Smooth muscle cell (in vitro differentiated cells): ENCODE measurements around the gene OTULIN. TPM values are rescaled to one million over a fixed set of nuclear protein-coding genes. Genes with fewer than 3 reads are reported as not detected.

ENCODE experiments used
- DNase-seq: peaks from one replicate; lab custom pipeline; 2025; ENCODE audit not compliant: unreplicated experiment; lab: John Stamatoyannopoulos, UW
- H2AFZ ChIP-seq: fragments of 200-600 bp; sonication (generic); 2 replicates; pipeline ENCODE4 v1.6.0; 2016; ENCODE audit warnings: antibody characterized with exemption, low read depth, mild to moderate bottlenecking
- H3F3A ChIP-seq: fragments of 200-600 bp; sonication (generic); 2 replicates; pipeline ENCODE4 v1.6.0; 2017; ENCODE audit warnings: antibody characterized with exemption, low read depth
- H3K27ac ChIP-seq: fragments of 200-600 bp; sonication (generic); 2 replicates; pipeline ENCODE4 v1.5.1; 2016; ENCODE audit warnings: low read depth, mild to moderate bottlenecking
- H3K27me3 ChIP-seq: fragments of 200-600 bp; sonication (generic); 2 replicates; pipeline ENCODE4 v1.6.1; 2016; ENCODE audit warnings: low read depth, mild to moderate bottlenecking
- H3K36me3 ChIP-seq: fragments of 200-600 bp; sonication (generic); 2 replicates; pipeline ENCODE4 v1.5.1; 2016; ENCODE audit warnings: low read depth
- H3K4me1 ChIP-seq: fragments of 200-600 bp; sonication (generic); 2 replicates; pipeline ENCODE4 v1.5.1; 2016; ENCODE audit warnings: low read depth
- H3K4me2 ChIP-seq: fragments of 200-600 bp; sonication (generic); 2 replicates; pipeline ENCODE4 v1.6.0; 2016; ENCODE audit warnings: mild to moderate bottlenecking
- H3K4me3 ChIP-seq: fragments of 200-600 bp; sonication (generic); 2 replicates; pipeline ENCODE4 v1.5.1; 2016; ENCODE audit warnings: mild to moderate bottlenecking
- H3K79me2 ChIP-seq: fragments of 200-600 bp; sonication (generic); 2 replicates; pipeline ENCODE4 v1.6.0; 2016; ENCODE audit warnings: low read depth, mild to moderate bottlenecking
- H3K9ac ChIP-seq: fragments of 200-600 bp; sonication (generic); 2 replicates; pipeline ENCODE4 v1.6.0; 2016; ENCODE audit warnings: low read depth
- H3K9me3 ChIP-seq: fragments of 200-600 bp; sonication (generic); replicated peaks from 2 replicates; pipeline ENCODE4 v1.5.1; 2016; ENCODE audit warnings: low read depth
- H4K20me1 ChIP-seq: fragments of 200-600 bp; sonication (generic); 2 replicates; pipeline ENCODE4 v1.6.0; 2016; ENCODE audit warnings: low read depth
- CTCF ChIP-seq: fragments of 200-600 bp; sonication (generic); IDR thresholded peaks from 2 replicates; pipeline ENCODE4 v1.5.1; 2017; ENCODE audit warnings: borderline replicate concordance, mild to moderate bottlenecking, antibody characterized with exemption; ENCODE audit not compliant: insufficient read depth, poor library complexity, severe bottlenecking
- WGBS: methylation state at CpG from one replicate; pipeline ENCODE4 v1.1.7; 2016; ENCODE audit warnings: low lambda C conversion rate; 5-methylcytosine and 5-hydroxymethylcytosine counted together
- polyA plus RNA-seq: library from polyadenylated mRNA; unstranded; fragments of >200 nt; fragmentation: Nextera tagmentation; extraction: Ambion mirVana; gene quantifications from 2 replicates; pipeline ENCODE4 v1.2.1, GENCODE V29; 2016
- total RNA-seq: library from RNA; depleted of rRNA; stranded (reverse); fragments of >200 nt; gene quantifications from 2 replicates; pipeline ENCODE4 v1.2.3, GENCODE V29; 2014

OTULIN gene
- total and polyA plus RNA-seq, 2 experiments from 2014 or later, result 17.6 to 30.3 TPM

DNA sequence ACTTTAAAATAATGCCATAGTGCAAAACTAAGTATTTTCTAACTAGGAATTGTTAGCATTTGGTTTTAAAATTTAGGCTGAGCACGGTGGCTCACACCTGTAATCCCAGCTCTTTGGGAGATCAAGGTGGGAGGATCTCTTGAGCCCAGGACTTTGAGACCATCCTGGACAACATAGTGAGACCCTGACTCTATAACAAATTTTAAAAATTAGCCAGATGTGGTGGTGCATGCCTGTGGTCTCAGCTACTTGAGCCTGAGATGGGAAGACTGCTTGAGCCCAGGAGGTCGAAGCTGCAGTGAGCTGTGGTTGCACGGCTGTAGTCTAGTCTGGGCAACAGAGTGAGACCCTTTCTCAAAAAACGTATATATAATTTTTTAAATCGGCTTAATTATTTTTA, 4.9 kb downstream of the OTULIN start:
- Histone ChIP-seq H3K36me3 (no peaks in the 10 kb centered on the region), H3K4me1 (peaks cover 15% of the 10 kb centered on the region), H3K4me2 (no peak overlapping the region), H2AFZ (no peak overlapping the region), H3K9me3 (no peaks in the 10 kb centered on the region), H3K27ac (no peak overlapping the region), H3F3A (no peaks in the 10 kb centered on the region), H3K9ac (no peak overlapping the region), H4K20me1 (peaks cover 90% of the 10 kb centered on the region), H3K4me3 (no peak overlapping the region), H3K79me2 (peaks cover 94% of the 10 kb centered on the region), H3K27me3 (no peaks in the 10 kb centered on the region)
- 94% methylated on average over 5 of the region's 5 CpGs for WGBS
- no peak for TF ChIP-seq CTCF
- no peak for DNase-seq

DNA sequence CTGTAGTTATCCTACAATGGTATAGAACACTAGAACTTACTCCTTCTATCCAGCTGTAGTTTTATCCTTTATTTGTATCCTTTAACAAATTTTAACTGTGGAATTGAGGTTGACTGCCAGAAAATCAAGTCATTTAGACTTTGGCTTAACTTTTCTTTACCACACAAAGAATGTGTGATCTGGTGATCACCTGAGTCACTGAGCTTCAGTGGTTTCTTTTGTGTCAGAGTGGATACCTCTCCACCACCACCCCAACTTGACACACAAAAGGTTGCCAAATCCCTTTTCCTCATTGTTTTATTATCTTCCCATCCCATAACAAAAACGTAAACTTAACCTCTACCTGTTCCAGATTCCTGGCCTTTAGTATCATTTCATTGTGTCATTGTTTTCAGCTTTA, 5.5 kb downstream of the OTULIN start:
- no peaks in the 10 kb centered on the region for H3F3A ChIP-seq

DNA sequence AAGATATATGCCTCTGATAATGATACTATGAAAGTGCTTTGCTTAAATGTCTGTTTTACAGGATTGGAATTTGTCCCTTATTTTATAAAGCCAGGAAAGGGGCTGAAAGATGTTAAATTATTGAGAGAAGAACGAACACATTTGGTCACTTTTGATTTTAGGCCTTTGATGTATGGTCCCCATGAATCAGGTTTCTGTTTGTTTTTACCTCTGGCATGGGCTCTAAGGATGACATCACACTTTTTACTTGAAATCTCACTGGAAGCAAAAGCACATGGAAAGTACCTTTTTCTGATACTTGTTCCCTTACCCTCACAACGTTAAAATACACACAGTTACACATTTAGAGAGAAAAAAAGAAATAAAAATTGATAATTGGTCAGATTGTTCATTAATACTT, 6.9 kb downstream of the OTULIN start:
- Histone ChIP-seq H3K27me3 (no peaks in the 10 kb centered on the region), H3K9ac (no peak overlapping the region), H2AFZ (no peak overlapping the region), H3K27ac (no peak overlapping the region), H3K79me2 (peaks cover 83% of the 10 kb centered on the region), H3K4me3 (no peak overlapping the region), H3F3A (no peaks in the 10 kb centered on the region), H3K36me3 (no peaks in the 10 kb centered on the region), H4K20me1 (peaks cover 82% of the 10 kb centered on the region), H3K4me1 (peaks cover 20% of the 10 kb centered on the region), H3K9me3 (no peaks in the 10 kb centered on the region), H3K4me2 (no peak overlapping the region)
- no peak for DNase-seq
- no peak for TF ChIP-seq CTCF
- 70% methylated on average over 2 of the region's 2 CpGs for WGBS

More for the DNA sequence above, 5.5 kb downstream of the OTULIN start:
- TF ChIP-seq CTCF, result no peak
- peaks cover 90% of the 10 kb centered on the region for H4K20me1 ChIP-seq
- no peak overlapping the region for H3K9ac ChIP-seq
- no peaks in the 10 kb centered on the region for H3K27me3 ChIP-seq
- H3K36me3 ChIP-seq, result no peaks in the 10 kb centered on the region
- H3K79me2 ChIP-seq, result peaks cover 98% of the 10 kb centered on the region
- H3K9me3 ChIP-seq, result no peaks in the 10 kb centered on the region
- DNase-seq, result no peak
- 88% methylated on average over 1 of the region's 1 CpG for WGBS
- no peak overlapping the region for H3K27ac ChIP-seq
- H2AFZ ChIP-seq, result no peak overlapping the region
- no peak overlapping the region for H3K4me2 ChIP-seq
- no peak overlapping the region for H3K4me3 ChIP-seq
- peaks cover 19% of the 10 kb centered on the region for H3K4me1 ChIP-seq

DNA sequence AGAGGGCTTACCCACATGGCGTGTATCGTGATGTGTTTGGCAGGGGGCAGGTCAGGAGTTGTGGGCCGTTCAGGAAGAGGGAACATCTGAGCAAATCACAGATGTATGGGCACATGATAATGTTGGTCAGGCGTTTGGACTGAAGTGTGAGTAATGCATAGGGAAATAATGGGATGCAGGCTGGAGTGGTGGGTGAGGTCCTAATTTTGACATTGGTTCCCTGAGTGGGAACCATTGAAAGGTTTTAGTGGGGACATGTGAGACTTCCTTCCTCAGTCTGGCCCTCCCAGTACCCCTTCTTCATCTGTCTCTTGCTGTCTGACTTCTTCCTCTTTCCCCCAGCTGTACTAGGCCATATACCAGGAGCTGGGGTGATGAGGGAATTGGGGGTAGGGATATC, 7.6 kb downstream of the OTULIN start:
- Histone ChIP-seq H3K9me3 (no peaks in the 10 kb centered on the region), H3K79me2 (peaks cover 83% of the 10 kb centered on the region), H3K9ac (no peak overlapping the region), H3F3A (no peaks in the 10 kb centered on the region), H4K20me1 (peaks cover 82% of the 10 kb centered on the region), H2AFZ (no peak overlapping the region), H3K27ac (no peak overlapping the region), H3K4me1 (peaks cover 18% of the 10 kb centered on the region), H3K36me3 (no peaks in the 10 kb centered on the region), H3K4me2 (no peak overlapping the region), H3K4me3 (no peak overlapping the region), H3K27me3 (no peaks in the 10 kb centered on the region)
- DNase-seq, result no peak
- no peak for TF ChIP-seq CTCF
- 87% methylated on average over 4 of the region's 4 CpGs for WGBS
